ENCODE data around the gene PGF.

GRCh38 chr14:74980398-74980730 lies 25.0 kb upstream of the PGF start:
- TF ChIP-seq ZNF274 (IDR thresholded peaks at IDR 0.05; ENCODE audit: low read depth, low read length) (no peak), YY1 (IDR thresholded peaks at IDR 0.05; ENCODE audit: insufficient read depth, insufficient read length) (no peak), SUZ12 (IDR thresholded peaks at IDR 0.05; ENCODE audit: extremely low read depth, insufficient read depth, insufficient read length) (no peak)
